ENCODE measurements around the gene CFAP97D1.

GRCh38 chr17:43769859-43770258, 10.4 kb upstream of the CFAP97D1 start:
- TF ChIP-seq CTCF (IDR thresholded peaks at IDR 0.05; ENCODE audit: insufficient read depth, low read length) (no peak), GABPA (IDR thresholded peaks at IDR 0.05; ENCODE audit: low read depth) (no peak), REST (IDR thresholded peaks at IDR 0.05; ENCODE audit: insufficient replicate concordance, low read depth) (no peak), POLR2AphosphoS5 (IDR thresholded peaks at IDR 0.05; ENCODE audit: low read depth) (no peak)

Data from HL-60 (cell line).